PC-9 (cell line): ENCODE results near the gene GK. TPM values are rescaled to one million over a fixed set of nuclear protein-coding genes. Genes with fewer than 3 reads are reported as not detected.

ENCODE experiments used
- BruUV-seq: library from RNA; stranded (reverse); fragments of 400-500 nt; replicated peaks from 2 replicates; lab custom pipeline; 2021; lab: Mats Ljungman, UMichigan
- CTCF ChIA-PET: fragments of 300-600 bp; sonication (Branson Sonifier 250); formaldehyde crosslinking; loops from one replicate; lab custom pipeline; 2022; ENCODE audit warnings: antibody characterized with exemption; lab: Charles Lee
- POLR2A ChIA-PET: fragments of 300-600 bp; sonication (Branson Sonifier 250); formaldehyde crosslinking; loops from one replicate; lab custom pipeline; 2022; ENCODE audit warnings: antibody characterized with exemption; ENCODE audit not compliant: unreplicated experiment; lab: Charles Lee
- DNase-seq, 2 experiments: peaks; one replicate each; pipeline versions ENCODE4 v3.0.0 to v3.0.0-alpha.2; 2015 to 2022; ENCODE audit warnings: mixed read lengths in 1 of 2
- H2AFZ ChIP-seq: fragments of 200-600 bp; sonication (generic); 2 replicates; pipeline ENCODE4 v1.8.1; 2017; ENCODE audit warnings: antibody characterized with exemption
- H3F3A ChIP-seq: fragments of 200-600 bp; sonication (generic); 2 replicates; pipeline ENCODE4 v1.8.1; 2017; ENCODE audit warnings: antibody characterized with exemption, mild to moderate bottlenecking, low read depth; ENCODE audit not compliant: insufficient read depth
- H3K27ac ChIP-seq: fragments of 200-600 bp; sonication (generic); 2 replicates; pipeline ENCODE4 v1.6.1; 2016; ENCODE audit warnings: mixed run types
- H3K27me3 ChIP-seq: fragments of 200-600 bp; sonication (generic); 2 replicates; pipeline ENCODE4 v1.6.1; 2016; ENCODE audit warnings: low read depth, mixed run types; ENCODE audit not compliant: insufficient read depth
- H3K36me3 ChIP-seq: fragments of 200-600 bp; sonication (generic); 2 replicates; pipeline ENCODE4 v1.6.1; 2016; ENCODE audit warnings: low read depth, mixed run types
- H3K4me1 ChIP-seq: fragments of 200-600 bp; sonication (generic); replicated peaks from 2 replicates; pipeline ENCODE4 v1.6.1; 2016; ENCODE audit warnings: mixed run types; ENCODE audit not compliant: insufficient read depth
- H3K4me2 ChIP-seq: fragments of 200-600 bp; sonication (generic); 2 replicates; pipeline ENCODE4 v1.6.1; 2017; ENCODE audit warnings: mixed run types
- H3K4me3 ChIP-seq: fragments of 200-600 bp; sonication (generic); 2 replicates; pipeline ENCODE4 v1.6.1; 2016; ENCODE audit warnings: mixed run types
- H3K79me2 ChIP-seq: fragments of 200-600 bp; sonication (generic); 2 replicates; pipeline ENCODE4 v1.6.1; 2017; ENCODE audit warnings: low read depth, mixed run types
- H3K9me2 ChIP-seq: fragments of 200-600 bp; sonication (generic); 2 replicates; pipeline ENCODE4 v1.8.1; 2017; ENCODE audit warnings: mild to moderate bottlenecking; ENCODE audit not compliant: insufficient read depth
- H3K9me3 ChIP-seq: fragments of 200-600 bp; sonication (generic); 2 replicates; pipeline ENCODE4 v1.8.1; 2016; ENCODE audit warnings: low read depth; ENCODE audit not compliant: insufficient read depth
- H4K20me1 ChIP-seq: fragments of 200-600 bp; sonication (generic); 2 replicates; pipeline ENCODE4 v1.8.1; 2017; ENCODE audit not compliant: insufficient read depth
- EZH2 ChIP-seq: fragments of 200-600 bp; sonication (generic); IDR thresholded peaks from 2 replicates; pipeline ENCODE4 v1.8.0; 2017; ENCODE audit warnings: antibody characterized with exemption, low read depth
- intact Hi-C: fragments of 100-400 bp; cut with micrococcal nuclease; formaldehyde crosslinking; loops from one replicate; pipeline ENCODE4 v1.10.0; 2022; ENCODE audit not compliant: unreplicated experiment
- total RNA-seq: library from RNA; stranded (reverse); gene quantifications from 2 replicates; pipeline ENCODE4 v1.2.3, GENCODE V29; 2021
- TF ChIP-seq, protein P1 (sequence below): fragments of 200-600 bp; sonication (generic); conservative IDR thresholded peaks from 2 replicates; pipeline ENCODE4 v1.6.1; 2017; ENCODE audit warnings: mixed run types, antibody characterized with exemption, mild to moderate bottlenecking, moderate library complexity

The GK gene
- total RNA-seq, 1 experiment from 2014 or later, result 5.4 TPM

DNA sequence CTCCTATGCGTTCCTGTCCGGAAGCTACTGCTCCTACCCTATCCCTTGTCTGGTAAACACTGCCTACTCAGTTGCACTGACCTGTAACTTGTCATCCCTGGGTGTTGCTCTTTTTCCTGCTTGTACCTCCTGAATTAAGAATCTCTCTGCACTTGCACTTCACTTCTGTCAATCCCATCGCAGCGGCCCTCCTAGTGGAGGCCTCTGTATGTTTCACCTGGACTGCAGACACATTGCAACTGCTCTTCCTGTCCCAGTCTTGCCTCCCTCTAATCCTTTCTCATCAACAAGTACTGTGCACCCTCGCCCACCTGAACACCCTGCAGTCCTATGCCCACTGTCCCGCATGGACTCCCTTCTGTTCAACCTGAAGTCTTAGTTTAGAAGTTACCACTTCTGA lies 8.0 kb downstream of the GK start:
- H3K9me2 ChIP-seq, result no peaks in the 10 kb centered on the region
- no peaks in the 10 kb centered on the region for H4K20me1 ChIP-seq
- H3K9me3 ChIP-seq, result no peaks in the 10 kb centered on the region
- H3K4me1 ChIP-seq, result no peaks in the 10 kb centered on the region
- no peak overlapping the region for H3K4me3 ChIP-seq
- ChIA-PET POLR2A (no interaction called here), CTCF (no interaction called here)
- TF ChIP-seq, protein P1, sequence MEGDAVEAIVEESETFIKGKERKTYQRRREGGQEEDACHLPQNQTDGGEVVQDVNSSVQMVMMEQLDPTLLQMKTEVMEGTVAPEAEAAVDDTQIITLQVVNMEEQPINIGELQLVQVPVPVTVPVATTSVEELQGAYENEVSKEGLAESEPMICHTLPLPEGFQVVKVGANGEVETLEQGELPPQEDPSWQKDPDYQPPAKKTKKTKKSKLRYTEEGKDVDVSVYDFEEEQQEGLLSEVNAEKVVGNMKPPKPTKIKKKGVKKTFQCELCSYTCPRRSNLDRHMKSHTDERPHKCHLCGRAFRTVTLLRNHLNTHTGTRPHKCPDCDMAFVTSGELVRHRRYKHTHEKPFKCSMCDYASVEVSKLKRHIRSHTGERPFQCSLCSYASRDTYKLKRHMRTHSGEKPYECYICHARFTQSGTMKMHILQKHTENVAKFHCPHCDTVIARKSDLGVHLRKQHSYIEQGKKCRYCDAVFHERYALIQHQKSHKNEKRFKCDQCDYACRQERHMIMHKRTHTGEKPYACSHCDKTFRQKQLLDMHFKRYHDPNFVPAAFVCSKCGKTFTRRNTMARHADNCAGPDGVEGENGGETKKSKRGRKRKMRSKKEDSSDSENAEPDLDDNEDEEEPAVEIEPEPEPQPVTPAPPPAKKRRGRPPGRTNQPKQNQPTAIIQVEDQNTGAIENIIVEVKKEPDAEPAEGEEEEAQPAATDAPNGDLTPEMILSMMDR, result no peak
- TF ChIP-seq EZH2, result no peak
- H3K27me3 ChIP-seq, result no peaks in the 10 kb centered on the region
- H2AFZ ChIP-seq, result no peak overlapping the region
- no peaks in the 10 kb centered on the region for H3K36me3 ChIP-seq
- H3F3A ChIP-seq, result no peaks in the 10 kb centered on the region
- no peak overlapping the region for H3K4me2 ChIP-seq
- H3K27ac ChIP-seq, result no peak overlapping the region
- intact Hi-C loops, result no loop called here
- no peaks in the 10 kb centered on the region for H3K79me2 ChIP-seq
- DNase-seq, result no peak
- no TSS peak for BruUV-seq

DNA sequence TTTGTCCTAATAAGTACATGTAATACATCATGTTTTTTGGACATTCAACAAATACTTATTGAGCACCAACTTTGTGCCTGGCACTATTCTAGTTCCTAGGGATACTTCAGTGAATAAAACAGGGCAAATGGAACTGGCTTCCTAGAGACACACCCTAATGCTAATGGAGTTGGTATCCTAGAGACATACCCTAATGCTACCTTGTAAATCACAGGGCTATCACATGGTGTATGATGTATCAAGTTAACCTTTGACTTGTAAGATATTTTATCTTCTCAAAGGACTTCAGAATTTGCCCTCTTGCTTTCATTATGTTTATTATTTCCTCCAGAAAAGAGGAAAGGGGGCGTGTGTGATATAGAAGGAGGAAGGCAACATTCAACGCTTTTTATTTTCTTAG lies 10.1 kb downstream of the GK start:
- POLR2A ChIA-PET, result no interaction called here

DNA sequence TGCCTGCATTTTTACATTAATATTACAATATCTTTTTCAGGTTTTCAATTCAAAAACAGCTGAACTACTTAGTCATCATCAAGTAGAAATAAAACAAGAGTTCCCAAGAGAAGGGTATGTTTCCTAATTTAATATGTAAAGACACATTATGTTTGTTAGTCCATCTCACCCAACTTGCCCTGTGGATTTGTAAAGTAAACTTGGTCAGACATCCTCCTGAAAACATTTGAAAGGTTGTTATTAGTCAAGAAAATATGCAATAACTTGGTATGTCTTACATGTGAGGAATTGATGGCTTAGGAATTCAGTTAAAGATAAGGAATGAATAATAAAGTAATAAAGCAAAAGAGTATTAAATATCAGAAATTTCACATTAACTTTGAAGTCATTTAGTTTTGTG lies 12.2 kb downstream of the GK start:
- H3K27ac ChIP-seq, result no peak overlapping the region
- ChIA-PET POLR2A (no interaction called here), CTCF (no interaction called here)
- DNase-seq, result no peak
- no peaks in the 10 kb centered on the region for H3K4me1 ChIP-seq
- no peak overlapping the region for H3K4me2 ChIP-seq
- no peaks in the 10 kb centered on the region for H3K79me2 ChIP-seq
- H4K20me1 ChIP-seq, result no peaks in the 10 kb centered on the region
- no peak overlapping the region for H3K4me3 ChIP-seq
- no peaks in the 10 kb centered on the region for H3K9me3 ChIP-seq
- no peaks in the 10 kb centered on the region for H3K9me2 ChIP-seq
- no peaks in the 10 kb centered on the region for H3F3A ChIP-seq
- intact Hi-C loops, result no loop called here
- H2AFZ ChIP-seq, result no peak overlapping the region
- no peaks in the 10 kb centered on the region for H3K36me3 ChIP-seq
- no TSS peak for BruUV-seq
- TF ChIP-seq, protein P1, result no peak
- no peak for TF ChIP-seq EZH2
- H3K27me3 ChIP-seq, result no peaks in the 10 kb centered on the region

More for the DNA sequence above, 10.1 kb downstream of the GK start:
- no peaks in the 10 kb centered on the region for H3K79me2 ChIP-seq
- CTCF ChIA-PET, result no interaction called here
- H4K20me1 ChIP-seq, result no peaks in the 10 kb centered on the region
- no peaks in the 10 kb centered on the region for H3F3A ChIP-seq
- H3K4me1 ChIP-seq, result no peaks in the 10 kb centered on the region
- H2AFZ ChIP-seq, result no peak overlapping the region
- no peak overlapping the region for H3K27ac ChIP-seq
- TF ChIP-seq, protein P1, result no peak
- TF ChIP-seq EZH2, result no peak
- intact Hi-C loops, result no loop called here
- no peaks in the 10 kb centered on the region for H3K36me3 ChIP-seq
- no peaks in the 10 kb centered on the region for H3K9me2 ChIP-seq
- BruUV-seq, result no TSS peak
- no peak overlapping the region for H3K4me2 ChIP-seq
- no peak overlapping the region for H3K4me3 ChIP-seq
- H3K27me3 ChIP-seq, result no peaks in the 10 kb centered on the region
- no peaks in the 10 kb centered on the region for H3K9me3 ChIP-seq
- no peak for DNase-seq
